ENCODE data around the gene GNG12. TPM values are rescaled to one million over a fixed set of nuclear protein-coding genes. Genes with fewer than 3 reads are reported as not detected.
A peak's percentile ranks its signal among the peaks of the same experiment; 100 is the strongest.

The GNG12 gene
- polyA plus RNA-seq, 1 donor (not counting 4 experiments of a cell fraction or from before 2014, with no cell fraction given) = 208 TPM

GRCh38 chr1:67814121-67814772 is 19.0 kb downstream of the GNG12 start:
- H3K4me1 ChIP-seq (ENCODE audit: control insufficient read depth, extremely low read depth, insufficient read depth, low read length) = peaks cover 41% of the 10 kb centered on the region
- dilution Hi-C loops (cut with MboI; ENCODE audit: extremely low pct_ligation_motif_present, low sequenced_read_pairs) = no loop called here
- no peaks in the 10 kb centered on the region for H3K9me3 ChIP-seq (ENCODE audit: control insufficient read depth, low read depth, low read length)
- FAIRE-seq (no peak), DNase-seq (ENCODE audit: low read depth, low spot score) (no peak)
- H3K27ac ChIP-seq (ENCODE audit: control insufficient read depth, insufficient read depth, low read length) = peak overlapping the region; percentile 91
- no peak for TF ChIP-seq EZH2 (IDR thresholded peaks at IDR 0.05; ENCODE audit: low read length)
- TF ChIP-seq CTCF (optimal IDR thresholded peaks at IDR 0.05 in 1 of 3, IDR thresholded peaks at IDR 0.05 in 1 of 3, conservative IDR thresholded peaks at IDR 0.05 in 1 of 3; ENCODE audit: extremely low read depth in 1 of 3, insufficient read depth in 2 of 3, low read length in 3 of 3) = no peak
- no peak overlapping the region for H3K4me3 ChIP-seq (ENCODE audit: control insufficient read depth in 2 of 3, extremely low read depth in 1 of 3, insufficient read depth in 2 of 3, low read depth in 1 of 3, low read length in 3 of 3)
- H3K79me2 ChIP-seq (ENCODE audit: control insufficient read depth, insufficient read depth, low read length) = peaks cover 100% of the 10 kb centered on the region
- H3K9me1 ChIP-seq (ENCODE audit: control insufficient read depth, extremely low read depth, insufficient read depth, low read length) = peaks cover 4% of the 10 kb centered on the region
- H3K36me3 ChIP-seq (ENCODE audit: control insufficient read depth in 2 of 2, extremely low read depth in 1 of 2, insufficient read depth in 2 of 2, low read length in 2 of 2) = no peaks in the 10 kb centered on the region
- no peak overlapping the region for H2AFZ ChIP-seq (ENCODE audit: control insufficient read depth, low read length)
- H3K4me2 ChIP-seq (ENCODE audit: control insufficient read depth, extremely low read depth, insufficient read depth, low read depth, low read length) = peak overlapping the region; percentile 88
- H3K9ac ChIP-seq (ENCODE audit: control insufficient read depth, extremely low read depth, insufficient read depth, low read length) = no peak overlapping the region
- H3K27me3 ChIP-seq (ENCODE audit: control insufficient read depth, extremely low read depth, insufficient read depth, low read length) = no peaks in the 10 kb centered on the region
- peaks cover 13% of the 10 kb centered on the region for H4K20me1 ChIP-seq (ENCODE audit: control insufficient read depth, extremely low read depth, insufficient read depth, low read length)

GRCh38 chr1:67812226-67812625 is 21.0 kb downstream of the GNG12 start:
- H3K9me3 ChIP-seq (ENCODE audit: control insufficient read depth, low read depth, low read length) = no peaks in the 10 kb centered on the region
- H2AFZ ChIP-seq (ENCODE audit: control insufficient read depth, low read length) = no peak overlapping the region
- TF ChIP-seq EZH2 (IDR thresholded peaks at IDR 0.05; ENCODE audit: low read length) (no peak), CTCF (optimal IDR thresholded peaks at IDR 0.05 in 1 of 3, IDR thresholded peaks at IDR 0.05 in 1 of 3, conservative IDR thresholded peaks at IDR 0.05 in 1 of 3; ENCODE audit: extremely low read depth in 1 of 3, insufficient read depth in 2 of 3, low read length in 3 of 3) (no peak)
- FAIRE-seq = no peak
- no peaks in the 10 kb centered on the region for H3K36me3 ChIP-seq (ENCODE audit: control insufficient read depth in 2 of 2, extremely low read depth in 1 of 2, insufficient read depth in 2 of 2, low read length in 2 of 2)
- H3K27ac ChIP-seq (ENCODE audit: control insufficient read depth, insufficient read depth, low read length) = no peak overlapping the region
- H3K4me2 ChIP-seq (ENCODE audit: control insufficient read depth, extremely low read depth, insufficient read depth, low read depth, low read length) = no peak overlapping the region
- dilution Hi-C loops (cut with MboI; ENCODE audit: extremely low pct_ligation_motif_present, low sequenced_read_pairs) = no loop called here
- no peak overlapping the region for H3K4me3 ChIP-seq (ENCODE audit: control insufficient read depth in 2 of 3, extremely low read depth in 1 of 3, insufficient read depth in 2 of 3, low read depth in 1 of 3, low read length in 3 of 3)
- H3K27me3 ChIP-seq (ENCODE audit: control insufficient read depth, extremely low read depth, insufficient read depth, low read length) = no peaks in the 10 kb centered on the region
- H3K9me1 ChIP-seq (ENCODE audit: control insufficient read depth, extremely low read depth, insufficient read depth, low read length) = peaks cover 4% of the 10 kb centered on the region
- DNase-seq (ENCODE audit: low read depth, low spot score) = no peak
- H3K79me2 ChIP-seq (ENCODE audit: control insufficient read depth, insufficient read depth, low read length) = peaks cover 100% of the 10 kb centered on the region
- no peak overlapping the region for H3K9ac ChIP-seq (ENCODE audit: control insufficient read depth, extremely low read depth, insufficient read depth, low read length)
- H3K4me1 ChIP-seq (ENCODE audit: control insufficient read depth, extremely low read depth, insufficient read depth, low read length) = peaks cover 32% of the 10 kb centered on the region
- peaks cover 11% of the 10 kb centered on the region for H4K20me1 ChIP-seq (ENCODE audit: control insufficient read depth, extremely low read depth, insufficient read depth, low read length)

Data from keratinocyte (primary cell).